GM21529 (cell line): ENCODE data around the gene CMTM7.

Source experiments
- ATAC-seq: cut with Tn5 transposase; IDR thresholded peaks from one replicate; pipeline ENCODE4 v1.9.1; 2021; ENCODE audit not compliant: unreplicated experiment

CMTM7 gene

DNA sequence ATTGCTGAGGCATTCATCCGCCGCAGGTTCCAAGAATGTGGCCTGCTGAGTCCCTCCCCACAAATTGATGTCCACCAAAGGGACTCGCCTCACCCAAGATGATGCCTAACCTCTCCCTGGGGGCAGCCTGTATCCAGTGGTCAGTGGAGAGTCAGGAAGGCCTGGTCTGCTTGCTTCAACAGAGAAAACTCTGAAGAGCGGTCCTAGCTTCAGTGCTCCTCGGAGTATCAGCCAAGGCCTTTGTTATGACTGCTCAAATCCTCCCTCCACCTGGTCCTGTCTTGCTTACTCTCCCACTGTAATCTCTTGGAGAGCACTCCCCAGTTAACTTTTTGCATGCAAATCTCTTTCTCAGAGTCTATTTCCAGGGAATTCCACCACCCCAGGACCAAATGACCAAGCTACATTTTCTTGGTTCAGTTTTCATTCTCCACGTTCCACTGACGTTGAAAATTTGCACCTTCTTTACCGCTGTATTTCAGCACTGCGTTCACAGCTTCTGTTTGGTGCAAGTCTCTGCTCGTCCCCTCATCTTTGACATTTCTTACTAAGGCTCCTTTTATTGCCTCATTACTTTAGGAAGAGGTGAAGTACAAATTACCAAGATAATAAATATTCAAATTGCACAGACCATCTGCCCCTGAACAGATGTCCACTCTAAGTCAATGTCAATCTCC, 22.3 kb downstream of the CMTM7 start:
- ATAC-seq = no peak

DNA sequence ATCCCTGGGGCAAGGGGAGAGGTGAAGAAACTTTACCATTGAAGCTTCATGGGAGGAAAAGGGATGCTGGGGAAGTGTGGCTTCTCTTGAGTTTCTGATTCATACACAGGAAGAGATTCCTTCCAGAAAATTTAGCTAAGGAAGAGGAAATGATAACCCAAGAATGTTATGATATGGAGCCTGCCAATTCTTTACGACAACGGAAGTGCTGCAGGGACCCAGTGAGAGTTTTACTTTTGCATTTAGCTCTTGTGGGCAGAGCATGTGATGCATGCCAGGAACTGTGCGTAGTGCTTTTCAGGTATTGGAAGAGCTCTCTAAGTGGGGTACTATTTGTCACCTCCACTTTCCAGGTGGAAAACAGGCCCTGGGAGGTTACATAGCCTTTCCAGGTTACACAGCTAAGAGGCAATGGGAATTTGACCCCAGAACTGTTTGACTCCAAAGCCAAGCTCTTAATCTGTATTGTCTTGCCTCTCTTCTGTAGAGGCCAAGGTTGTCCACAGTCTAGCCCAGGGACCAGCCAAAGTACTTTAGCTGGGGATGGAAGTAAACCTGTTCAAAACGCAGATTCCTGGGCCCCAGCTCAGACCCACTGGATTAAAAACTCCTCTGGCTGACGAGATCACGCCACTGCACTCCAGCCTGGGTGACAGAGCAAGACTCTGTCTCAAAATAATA, 23.0 kb downstream of the CMTM7 start:
- ATAC-seq = peak; percentile 62

DNA sequence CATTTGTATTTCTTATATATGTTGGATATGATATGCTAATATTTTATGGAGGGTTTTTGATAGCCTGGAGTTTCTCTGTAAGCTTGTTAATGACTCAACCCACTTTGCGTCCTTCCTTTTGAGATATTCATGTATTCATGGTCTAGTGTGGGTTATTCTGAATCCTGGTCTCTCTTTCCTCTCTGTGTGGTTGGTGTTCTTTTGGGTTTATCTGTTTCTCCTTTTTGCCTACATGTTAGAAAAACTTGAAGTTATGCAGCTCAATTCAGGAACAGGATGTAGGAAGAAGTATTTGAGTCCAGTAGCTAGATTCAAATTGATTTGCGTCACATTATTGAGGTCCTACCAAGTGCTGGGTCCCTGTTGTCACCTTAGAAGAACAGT, 28.1 kb downstream of the CMTM7 start:
- no peak for ATAC-seq

DNA sequence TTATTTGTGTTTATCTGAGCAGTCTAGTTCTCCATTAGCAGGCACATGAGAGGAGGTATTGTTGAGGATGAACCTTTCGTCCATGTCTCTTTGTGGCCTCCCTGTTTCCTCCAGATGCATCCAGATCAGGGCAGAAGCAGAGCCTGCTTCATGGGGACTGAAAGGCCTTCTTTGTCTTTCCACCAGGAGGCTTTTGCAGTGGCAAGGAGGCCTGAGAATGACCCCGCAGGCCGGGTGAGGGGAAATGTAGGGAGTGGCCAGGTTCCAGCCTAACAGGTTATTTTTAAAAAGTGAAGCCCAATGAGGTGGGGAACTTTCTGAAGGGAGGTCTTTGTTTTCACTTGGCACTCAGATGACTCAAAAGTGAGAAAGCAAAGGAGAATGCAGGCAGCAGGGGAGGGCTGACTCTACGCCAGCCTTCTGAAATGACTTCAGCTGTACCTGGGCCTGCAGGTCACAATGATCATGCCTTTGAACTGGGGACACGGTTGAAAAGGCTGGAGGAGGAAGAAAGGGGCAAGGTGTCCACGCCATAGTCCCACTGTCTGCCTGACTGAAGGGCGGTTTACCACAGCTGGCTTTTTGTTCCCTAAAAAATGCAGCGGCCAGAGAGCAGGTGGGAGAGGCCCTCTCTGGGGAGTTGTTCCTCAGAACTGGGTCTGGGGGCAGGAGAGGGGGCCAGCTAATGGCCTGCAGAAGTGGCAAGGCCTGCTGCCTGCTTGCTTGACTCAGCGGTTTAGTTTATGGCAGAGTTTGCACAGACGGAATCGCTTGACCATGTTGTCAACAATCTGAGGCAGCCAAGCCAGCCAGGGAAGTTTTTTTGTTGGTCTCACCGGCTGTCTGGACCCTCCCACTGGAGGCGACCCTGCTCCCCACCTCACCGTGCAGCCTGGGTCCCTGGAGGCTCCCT, 28.7 kb downstream of the CMTM7 start:
- ATAC-seq = peak; percentile 80

DNA sequence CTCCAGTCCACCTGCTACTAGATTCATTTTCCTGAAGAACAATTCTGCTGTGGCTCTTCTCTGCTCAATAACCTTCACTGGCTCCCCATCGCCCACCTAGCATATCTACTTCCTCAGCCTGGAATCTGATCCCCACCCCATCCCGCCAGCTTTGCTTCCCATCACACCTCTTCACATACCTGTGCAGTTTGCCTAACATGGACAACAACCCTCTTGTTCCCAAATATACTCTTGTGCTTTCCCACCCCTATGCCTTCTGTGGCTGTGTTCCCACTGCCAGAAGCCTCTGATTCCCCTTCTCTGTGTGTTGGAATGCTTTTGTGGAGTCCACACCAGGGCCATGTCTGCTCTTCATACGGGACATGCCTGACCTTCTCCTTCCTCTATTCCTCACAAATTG, 29.5 kb downstream of the CMTM7 start:
- ATAC-seq = no peak

GRCh38 chr3:32421991-32422859, 30.6 kb downstream of the CMTM7 start:
- no peak for ATAC-seq

DNA sequence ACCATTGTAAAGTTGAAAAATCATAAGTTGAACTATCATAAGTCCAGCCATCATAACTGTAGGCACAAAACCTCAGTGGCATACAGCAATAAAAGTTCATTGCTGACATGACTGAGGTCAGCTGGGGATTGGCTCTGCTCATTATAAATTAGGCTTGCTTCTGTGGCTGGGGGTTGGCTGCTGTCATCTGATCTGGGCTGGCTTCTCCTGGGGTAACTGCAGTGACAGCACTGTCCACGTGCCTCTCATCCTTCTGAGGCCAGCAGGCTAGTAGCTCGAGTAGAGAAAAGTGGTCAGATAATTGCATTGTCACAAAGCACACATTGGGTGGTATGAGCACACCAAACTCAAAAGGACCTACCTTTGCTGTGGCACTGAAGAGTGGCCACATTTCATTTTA, 31.3 kb downstream of the CMTM7 start:
- no peak for ATAC-seq

GRCh38 chr3:32423534-32423933, 31.9 kb downstream of the CMTM7 start:
- peak; percentile 40 for ATAC-seq

DNA sequence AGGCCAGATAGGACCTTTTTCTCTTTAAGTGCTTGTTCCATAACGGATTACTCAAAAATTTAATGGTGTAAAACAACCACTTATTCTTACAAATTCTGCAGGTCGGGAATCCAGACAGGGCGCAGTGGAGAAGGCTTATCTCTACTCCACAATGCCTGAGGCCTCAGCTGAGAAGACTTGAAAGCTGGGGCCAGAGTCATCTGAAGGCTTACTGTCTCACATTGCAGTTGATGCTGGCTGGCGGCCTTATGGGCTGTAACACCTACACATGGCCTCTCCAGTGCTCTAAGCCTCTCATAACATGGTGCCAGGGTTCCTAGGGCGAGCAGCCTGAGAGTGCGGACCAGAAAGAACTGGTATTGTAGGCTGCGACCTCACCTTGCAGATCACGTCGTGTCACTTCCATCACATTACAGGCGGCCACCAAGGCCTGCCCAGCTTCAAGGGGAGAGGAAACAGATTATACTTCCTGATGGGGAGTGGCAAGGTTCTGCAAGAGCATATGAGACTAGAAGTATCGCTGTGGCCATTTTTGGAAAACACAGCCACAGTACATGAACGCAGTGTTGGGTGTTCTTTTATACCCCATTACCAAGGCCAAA, 32.4 kb downstream of the CMTM7 start:
- no peak for ATAC-seq

- ATAC-seq = no peak
Observed at GRCh38 chr3:32424581-32425250, 33.1 kb downstream of the CMTM7 start.

DNA sequence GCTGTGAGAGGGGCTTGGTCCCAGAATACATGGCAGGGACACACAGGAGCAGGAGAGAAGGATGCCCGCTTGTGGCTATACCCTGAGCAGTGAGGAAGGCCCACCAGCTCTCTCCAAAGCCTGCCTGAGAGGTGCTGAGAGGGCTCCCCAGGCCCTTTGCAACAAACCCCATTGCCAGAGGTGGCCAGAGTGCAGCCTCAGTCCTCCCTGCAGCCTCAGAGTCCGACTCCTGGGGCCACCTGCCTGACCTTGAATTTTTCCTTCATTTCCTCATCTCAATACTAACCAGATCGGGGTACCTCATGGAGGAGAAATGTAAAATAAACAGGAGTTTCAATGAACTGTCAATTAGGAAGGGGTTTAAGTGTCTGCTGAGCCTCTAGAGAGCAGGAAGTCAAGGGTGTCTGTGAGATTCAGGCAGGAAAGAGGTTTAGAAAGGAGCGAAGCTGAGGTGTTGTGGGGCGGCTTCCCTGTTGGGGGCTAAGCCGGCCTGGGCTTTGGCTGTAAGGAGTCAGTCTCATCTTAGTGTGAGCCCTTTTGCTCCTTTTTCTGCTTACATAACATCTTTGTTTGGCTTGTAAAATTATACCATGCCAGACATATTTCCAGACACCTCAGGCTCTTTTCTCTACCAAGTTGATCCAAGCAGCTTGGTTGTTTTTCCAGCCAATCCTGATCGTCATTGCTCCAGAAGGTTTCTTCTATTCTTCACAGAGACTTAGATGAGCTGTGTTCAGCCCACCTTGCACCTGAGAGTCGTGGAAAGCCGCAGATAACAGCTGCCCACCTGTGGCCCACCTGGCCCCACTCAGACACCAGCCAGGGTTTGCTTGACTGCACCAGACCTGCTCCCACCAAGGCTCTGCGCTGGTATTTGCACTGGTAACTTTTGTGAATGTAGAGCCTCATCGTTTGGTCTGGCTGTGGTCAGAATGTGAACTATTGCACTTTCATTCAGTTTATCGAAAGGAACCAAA, 36.7 kb downstream of the CMTM7 start:
- peak; percentile 67 for ATAC-seq

GRCh38 chr3:32430900-32431299, 39.2 kb downstream of the CMTM7 start:
- no peak for ATAC-seq

GRCh38 chr3:32431481-32431880, 39.8 kb downstream of the CMTM7 start:
- ATAC-seq = no peak

- ATAC-seq = no peak
Observed at GRCh38 chr3:32432045-32432710, 40.5 kb downstream of the CMTM7 start.

- ATAC-seq = peak; percentile 52
Observed at GRCh38 chr3:32432711-32433530, 41.3 kb downstream of the CMTM7 start.

DNA sequence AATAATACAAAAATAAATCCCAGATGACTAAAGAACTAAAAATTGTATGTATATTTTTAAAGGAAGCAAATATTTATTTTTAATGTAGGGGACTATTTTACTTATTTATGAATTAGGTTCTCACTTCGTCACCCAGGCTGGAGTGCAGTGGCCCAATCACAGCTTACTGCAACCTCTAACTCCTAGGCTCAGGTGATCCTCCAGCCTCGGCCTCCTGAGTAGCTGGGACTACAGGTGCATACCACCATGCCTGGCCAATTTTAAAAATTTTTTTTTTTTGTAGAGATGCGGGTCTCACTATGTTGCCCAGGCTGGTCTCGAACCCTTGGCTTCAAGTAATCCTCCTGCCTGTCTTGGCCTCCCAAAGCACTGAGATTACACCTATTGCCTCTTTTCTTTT, 42.6 kb downstream of the CMTM7 start:
- no peak for ATAC-seq
